SK-N-SH (cell line): ENCODE measurements around the gene GSTCD.

Experiments
- CTCF ChIP-seq: fragments of 200-600 bp; sonication (generic); IDR thresholded peaks from 2 replicates; pipeline ENCODE4 v1.6.1; 2017; ENCODE audit warnings: antibody characterized with exemption, mild to moderate bottlenecking, moderate library complexity
- ELF1 ChIP-seq: IDR thresholded peaks from 2 replicates; pipeline ENCODE4 v1.4.0; 2012
- NFIC ChIP-seq: IDR thresholded peaks from 2 replicates; pipeline ENCODE4 v1.4.0; 2012; ENCODE audit warnings: borderline replicate concordance
- RAD21 ChIP-seq: IDR thresholded peaks from 2 replicates; pipeline ENCODE4 v1.6.1; 2012; ENCODE audit warnings: mild to moderate bottlenecking, low read length
- REST ChIP-seq: IDR thresholded peaks from 2 replicates; pipeline ENCODE4 v1.6.1; 2012; ENCODE audit warnings: mild to moderate bottlenecking, low read depth, low read length, moderate library complexity
- USF2 ChIP-seq: fragments of 150-350 bp; IDR thresholded peaks from 2 replicates; pipeline ENCODE4 v1.6.1; 2017; ENCODE audit warnings: antibody characterized with exemption, low read length, low read depth, borderline replicate concordance

GRCh38 chr4:105666693-105667092 is 41.9 kb upstream of the GSTCD start:
- TF ChIP-seq CTCF (peak; percentile 42), NFIC (no peak), REST (no peak), USF2 (no peak), ELF1 (no peak), RAD21 (peak; percentile 68)
